Vagina (tissue), 2 donors: Measurements from ENCODE around the gene CDK9.

Experiments used
- CTCF ChIP-seq, 3 experiments: fragments of 450-650 bp in 2 of 3; fragments of 200-600 bp in 1 of 3; sonication (generic) in 1 of 3; IDR thresholded peaks; one replicate each; pipeline ENCODE4 v1.5.1; 2017 to 2019; ENCODE audit warnings: antibody characterized with exemption in 3 of 3, mild to moderate bottlenecking in 2 of 3, moderate library complexity in 2 of 3
- POLR2A ChIP-seq, 2 donors: fragments of 450-650 bp; IDR thresholded peaks; one replicate each; pipeline ENCODE4 v1.6.1; 2017; ENCODE audit warnings: antibody characterized with exemption in 2 of 2, mild to moderate bottlenecking in 2 of 2, moderate library complexity in 2 of 2
- POLR2AphosphoS5 ChIP-seq, 2 donors: sonication (generic); formaldehyde crosslinking; IDR thresholded peaks; one replicate each; pipeline ENCODE4 v1.9.0; 2017; ENCODE audit warnings: antibody characterized with exemption in 2 of 2, mild to moderate bottlenecking in 2 of 2, low read depth in 1 of 2; ENCODE audit not compliant: insufficient read depth in 1 of 2

DNA sequence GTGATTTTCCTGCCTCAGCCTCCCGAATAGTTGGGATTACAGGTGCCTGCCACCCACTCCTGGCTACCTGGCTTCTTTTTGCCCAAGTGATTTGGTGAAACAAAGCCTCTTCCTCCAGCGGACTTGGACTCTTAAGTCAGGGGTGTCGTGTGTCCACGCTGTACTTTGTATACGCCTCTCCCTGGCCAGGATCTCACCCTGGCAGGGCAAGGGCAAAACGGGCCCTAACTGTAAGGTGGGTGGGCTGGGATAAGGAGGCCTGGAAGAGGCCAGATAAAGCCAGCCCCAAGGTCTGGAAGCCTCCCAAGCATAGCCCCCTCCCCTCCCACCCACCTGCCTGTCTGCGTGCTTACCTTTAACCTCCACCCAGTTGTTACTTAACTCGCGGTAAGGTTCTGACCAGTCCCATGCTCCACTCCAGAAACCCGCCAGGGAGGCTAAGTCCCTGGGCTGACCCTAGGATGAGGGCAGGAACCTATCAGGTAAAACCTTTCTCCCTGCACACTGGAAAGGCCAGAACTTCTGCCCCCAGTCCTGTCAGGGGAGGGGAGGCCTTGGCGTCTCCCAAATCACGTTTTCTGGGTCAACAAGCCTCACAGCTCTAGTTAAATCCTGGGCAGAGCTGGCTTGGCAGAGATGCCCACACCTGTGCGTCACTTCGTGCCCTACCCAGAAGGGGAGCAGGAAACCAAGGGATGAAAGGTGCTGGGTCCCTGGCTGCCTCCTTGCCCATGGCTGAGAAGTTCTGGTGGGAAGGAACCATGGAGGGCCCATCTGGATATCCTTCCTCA is 8.4 kb downstream of the CDK9 start:
- TF ChIP-seq CTCF (IDR thresholded peaks at IDR 0.05) (no peak), POLR2A (IDR thresholded peaks at IDR 0.05) (no peak), POLR2AphosphoS5 (IDR thresholded peaks at IDR 0.05; ENCODE audit: insufficient read depth in 1 of 2, low read depth in 1 of 2) (no peak)
